GM12801 (cell line): ENCODE results near the gene CYTH1.

Source experiments
- CTCF ChIP-seq: IDR thresholded peaks from one replicate; pipeline ENCODE4 v1.5.1; 2011; ENCODE audit warnings: control low read depth; ENCODE audit not compliant: insufficient read length; ENCODE audit errors: extremely low read depth

CYTH1 gene

GRCh38 chr17:78823282-78824046, 41.4 kb upstream of the CYTH1 start:
- TF ChIP-seq CTCF = no peak

DNA sequence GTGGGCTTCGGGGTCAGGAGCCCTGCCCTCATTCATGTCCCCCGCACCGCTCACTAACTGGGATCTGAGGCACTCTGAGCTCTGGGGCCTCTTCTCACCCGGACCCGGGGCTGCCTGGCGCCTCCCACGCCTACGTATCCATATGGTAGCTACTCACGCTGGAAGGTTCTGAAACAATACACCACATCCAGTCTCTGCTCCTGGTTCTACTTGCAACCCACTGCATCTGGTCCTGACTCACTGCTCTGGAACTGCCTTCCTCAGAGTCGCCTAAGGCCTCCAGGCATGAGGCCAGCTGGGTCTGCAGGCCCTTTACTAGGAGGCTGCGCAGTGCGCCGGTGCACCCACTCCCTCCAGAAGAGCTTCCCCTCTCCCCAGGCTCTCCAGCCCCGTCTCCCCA, 40.5 kb upstream of the CYTH1 start:
- no peak for TF ChIP-seq CTCF

GRCh38 chr17:78821961-78822360, 39.9 kb upstream of the CYTH1 start:
- TF ChIP-seq CTCF = no peak

DNA sequence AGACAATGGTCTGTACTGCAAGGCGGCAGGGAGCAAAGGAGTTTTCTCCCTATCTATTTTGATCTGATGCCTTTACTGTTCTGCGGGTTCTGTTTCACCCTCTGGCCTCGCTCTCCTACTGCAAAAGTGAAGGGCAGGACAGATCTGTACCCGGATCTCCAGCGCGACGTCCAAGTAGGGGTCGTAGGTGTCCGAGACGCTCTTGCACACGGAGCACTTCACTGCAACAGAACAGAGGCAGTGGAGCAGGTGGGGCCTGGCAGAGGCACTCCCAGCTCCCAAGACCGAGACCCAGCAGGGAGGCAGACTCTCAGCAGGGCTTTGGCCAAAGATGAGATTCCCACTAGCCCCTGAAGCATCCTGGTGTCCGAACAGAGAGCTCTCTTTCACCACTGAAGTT, 38.8 kb upstream of the CYTH1 start:
- TF ChIP-seq CTCF = no peak

DNA sequence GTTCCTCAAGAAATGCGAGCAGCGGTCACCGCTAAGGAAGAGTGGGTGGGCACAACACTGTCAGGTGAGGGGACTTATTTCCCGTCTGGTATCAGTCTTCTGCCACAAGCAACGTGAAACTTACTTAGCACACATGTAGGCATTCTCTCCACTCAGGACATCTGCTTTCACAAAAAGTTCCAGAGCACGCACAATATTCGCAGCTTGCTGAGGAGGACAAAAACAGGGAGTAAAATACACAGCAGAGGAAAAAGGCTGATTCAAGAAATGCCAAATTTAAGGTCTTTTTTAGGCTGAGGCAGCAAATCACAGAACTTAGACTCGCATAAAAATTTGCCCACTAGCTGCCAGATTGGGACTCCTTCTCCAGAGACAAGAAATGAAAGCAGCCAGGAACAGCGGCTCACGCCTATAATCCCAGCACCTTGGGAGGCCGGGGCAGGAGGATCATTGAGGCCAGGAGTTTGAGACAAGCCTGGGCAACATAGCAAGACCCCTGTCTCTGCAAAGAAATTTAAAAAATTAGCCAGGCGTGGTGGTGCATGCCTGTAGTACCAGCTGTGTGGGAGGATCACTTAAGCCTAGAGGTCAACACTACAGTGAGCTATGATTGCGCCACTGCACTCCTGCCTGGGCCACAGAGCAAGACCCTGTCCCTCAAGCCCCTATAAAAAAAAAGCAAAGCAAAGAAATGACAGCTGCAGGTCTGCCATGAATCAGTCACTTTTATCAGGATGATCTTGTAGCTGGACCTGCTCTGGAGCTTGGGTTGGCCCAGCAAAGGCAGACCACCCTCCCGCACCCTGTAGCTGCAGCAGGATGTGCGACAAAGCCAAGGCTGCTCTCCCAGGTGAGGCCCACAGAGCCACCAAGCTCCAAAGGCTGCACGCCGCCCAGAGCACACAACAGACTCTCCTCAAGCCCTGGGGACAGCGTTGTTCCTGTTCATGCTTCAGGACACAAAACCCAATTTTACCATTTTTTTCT, 38.0 kb upstream of the CYTH1 start:
- TF ChIP-seq CTCF = no peak

DNA sequence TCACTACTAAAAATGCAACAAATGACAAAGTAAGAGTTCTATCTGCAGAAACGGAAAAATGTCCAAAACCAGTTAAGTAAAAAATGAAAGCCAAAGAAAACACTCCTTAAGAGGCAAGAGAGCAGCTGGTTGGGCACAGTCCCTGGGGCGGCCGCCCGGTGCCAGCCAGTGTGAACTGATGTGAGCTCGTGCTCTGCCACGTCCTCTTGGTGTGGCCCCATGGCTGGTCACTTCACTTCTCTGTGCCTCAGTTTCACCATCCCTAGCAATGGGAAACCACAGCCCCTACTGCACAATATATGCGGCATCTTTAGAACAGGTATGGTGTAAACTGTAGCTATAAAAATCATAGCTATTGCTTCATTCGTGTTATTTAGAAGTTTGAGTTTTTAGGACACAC, 37.3 kb upstream of the CYTH1 start:
- TF ChIP-seq CTCF = no peak

- no peak for TF ChIP-seq CTCF
These were observed 36.9 kb upstream of the CYTH1 start for GRCh38 chr17:78818932-78819331.
